KMS-11 (cell line): ENCODE measurements around the gene IL21.
"Not testable (repeated sequence)": the region's sequence is repeated elsewhere in the genome, so short reads cannot be mapped to it uniquely, and the experiment has no call there.

Experiments used
- H2AFZ ChIP-seq: fragments of 200-600 bp; sonication (generic); 2 replicates; pipeline ENCODE4 v1.6.1; 2016; ENCODE audit warnings: antibody characterized with exemption, mixed run types, low read depth
- H3K27ac ChIP-seq: fragments of 200-600 bp; sonication (generic); 2 replicates; pipeline ENCODE4 v1.6.1; 2016; ENCODE audit warnings: mild to moderate bottlenecking, mixed run types
- H3K27me3 ChIP-seq: fragments of 200-600 bp; sonication (generic); 2 replicates; pipeline ENCODE4 v1.6.1; 2017; ENCODE audit warnings: mild to moderate bottlenecking, low read depth, mixed run types, moderate library complexity; ENCODE audit not compliant: insufficient read depth
- H3K36me3 ChIP-seq: fragments of 200-600 bp; sonication (generic); 2 replicates; pipeline ENCODE4 v1.6.1; 2017; ENCODE audit warnings: mild to moderate bottlenecking, mixed run types; ENCODE audit not compliant: insufficient read depth
- H3K4me1 ChIP-seq: fragments of 200-600 bp; sonication (generic); 2 replicates; pipeline ENCODE4 v1.6.1; 2016; ENCODE audit warnings: mild to moderate bottlenecking, low read depth, mixed run types; ENCODE audit not compliant: poor library complexity, severe bottlenecking
- H3K4me2 ChIP-seq: fragments of 200-600 bp; sonication (generic); 2 replicates; pipeline ENCODE4 v1.7.0; 2016; ENCODE audit warnings: mild to moderate bottlenecking, mixed run types
- H3K4me3 ChIP-seq: fragments of 200-600 bp; sonication (generic); IDR thresholded peaks from 2 replicates; pipeline ENCODE4 v1.6.1; 2017; ENCODE audit warnings: low read depth, low read length, mixed read lengths; ENCODE audit not compliant: insufficient read depth
- H3K79me2 ChIP-seq: fragments of 200-600 bp; sonication (generic); 2 replicates; pipeline ENCODE4 v1.6.1; 2016; ENCODE audit warnings: low read depth, mixed run types; ENCODE audit not compliant: insufficient read depth
- H3K9ac ChIP-seq: fragments of 200-600 bp; sonication (generic); 2 replicates; pipeline ENCODE4 v1.6.1; 2016; ENCODE audit warnings: mild to moderate bottlenecking, mixed run types
- H4K20me1 ChIP-seq: fragments of 200-600 bp; sonication (generic); 2 replicates; pipeline ENCODE4 v1.6.1; 2016; ENCODE audit warnings: mild to moderate bottlenecking, mixed run types; ENCODE audit not compliant: insufficient read depth
- TF ChIP-seq, protein P1 (sequence below): fragments of 200-600 bp; sonication (generic); conservative IDR thresholded peaks from 2 replicates; pipeline ENCODE4 v1.6.1; 2017; ENCODE audit warnings: low read depth, mild to moderate bottlenecking, antibody characterized with exemption, low read length, moderate library complexity, mixed read lengths

Gene IL21

DNA sequence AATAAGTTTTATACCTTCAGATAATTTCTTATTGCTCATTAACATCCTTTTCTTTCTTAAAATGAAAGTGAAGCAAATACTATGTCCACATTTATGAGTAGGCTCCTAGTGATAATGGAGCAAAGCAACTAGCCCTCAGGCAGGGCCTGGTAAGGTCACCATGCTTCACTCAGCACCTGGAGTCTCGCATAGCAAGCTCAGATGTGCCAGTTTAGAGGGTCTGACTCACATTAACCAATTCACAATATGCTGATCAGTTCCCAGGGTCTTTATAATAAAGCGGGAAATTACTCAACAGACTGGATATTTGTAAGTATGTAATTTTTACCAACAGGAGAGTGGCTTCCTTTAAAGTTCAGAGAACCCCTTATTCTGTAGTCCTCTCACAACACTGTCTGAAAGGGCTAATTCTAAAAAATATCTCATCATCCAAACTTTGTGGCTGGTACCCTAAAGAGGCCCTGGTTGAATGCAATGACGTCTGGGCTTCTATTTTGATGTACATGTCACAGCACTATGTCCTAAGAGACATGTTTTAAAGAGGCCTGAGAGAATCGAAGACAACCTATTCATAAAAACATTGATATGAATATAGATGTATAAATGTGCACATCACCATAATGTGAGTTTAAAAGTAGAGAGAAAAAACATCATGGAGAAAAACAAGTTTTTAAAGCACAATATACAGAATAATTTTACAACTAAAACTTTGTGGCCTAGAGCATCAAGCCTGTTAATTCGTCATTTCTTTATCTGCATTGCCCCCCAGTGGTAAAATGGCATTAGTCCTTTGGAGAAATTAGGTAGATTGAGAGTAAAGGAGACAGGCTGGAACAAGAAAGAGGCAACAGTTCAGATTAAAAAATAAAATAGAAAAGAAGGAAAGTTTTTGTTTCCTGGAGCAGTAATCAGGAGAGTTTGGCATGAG is 44.3 kb downstream of the IL21 start:
- TF ChIP-seq, protein P1, sequence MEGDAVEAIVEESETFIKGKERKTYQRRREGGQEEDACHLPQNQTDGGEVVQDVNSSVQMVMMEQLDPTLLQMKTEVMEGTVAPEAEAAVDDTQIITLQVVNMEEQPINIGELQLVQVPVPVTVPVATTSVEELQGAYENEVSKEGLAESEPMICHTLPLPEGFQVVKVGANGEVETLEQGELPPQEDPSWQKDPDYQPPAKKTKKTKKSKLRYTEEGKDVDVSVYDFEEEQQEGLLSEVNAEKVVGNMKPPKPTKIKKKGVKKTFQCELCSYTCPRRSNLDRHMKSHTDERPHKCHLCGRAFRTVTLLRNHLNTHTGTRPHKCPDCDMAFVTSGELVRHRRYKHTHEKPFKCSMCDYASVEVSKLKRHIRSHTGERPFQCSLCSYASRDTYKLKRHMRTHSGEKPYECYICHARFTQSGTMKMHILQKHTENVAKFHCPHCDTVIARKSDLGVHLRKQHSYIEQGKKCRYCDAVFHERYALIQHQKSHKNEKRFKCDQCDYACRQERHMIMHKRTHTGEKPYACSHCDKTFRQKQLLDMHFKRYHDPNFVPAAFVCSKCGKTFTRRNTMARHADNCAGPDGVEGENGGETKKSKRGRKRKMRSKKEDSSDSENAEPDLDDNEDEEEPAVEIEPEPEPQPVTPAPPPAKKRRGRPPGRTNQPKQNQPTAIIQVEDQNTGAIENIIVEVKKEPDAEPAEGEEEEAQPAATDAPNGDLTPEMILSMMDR = peak; percentile 87
- 0 out of 2 replicates have a peak overlapping the region, but pooled peaks have one; percentile 82 for H3K4me2 ChIP-seq
- H3K36me3 ChIP-seq = no peaks in the 10 kb centered on the region
- H4K20me1 ChIP-seq = no peaks in the 10 kb centered on the region
- no peak overlapping the region for H3K27ac ChIP-seq
- H2AFZ ChIP-seq = no peak overlapping the region
- no peaks in the 10 kb centered on the region for H3K27me3 ChIP-seq
- H3K9ac ChIP-seq = no peak overlapping the region
- H3K4me1 ChIP-seq = peaks cover 29% of the 10 kb centered on the region
- H3K4me3 ChIP-seq = no peak overlapping the region
- no peaks in the 10 kb centered on the region for H3K79me2 ChIP-seq

DNA sequence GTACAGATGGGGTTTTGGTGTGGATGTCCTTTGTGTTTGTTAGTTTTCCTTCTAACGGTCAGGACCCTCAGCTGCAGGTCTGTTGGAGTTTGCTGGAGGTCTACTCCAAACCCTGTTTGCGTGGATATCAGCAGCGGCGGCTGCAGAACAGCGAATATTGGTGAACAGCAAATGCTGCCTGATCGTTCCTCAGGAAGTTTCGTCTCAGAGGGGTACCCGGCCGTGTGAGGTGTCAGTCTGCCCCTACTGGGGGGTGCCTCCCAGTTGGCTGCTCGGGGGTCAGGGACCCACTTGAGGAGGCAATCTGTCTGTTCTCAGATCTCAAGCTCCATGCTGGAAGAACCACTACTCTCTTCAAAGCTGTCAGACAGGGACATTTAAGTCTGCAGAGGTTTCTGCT is 46.5 kb downstream of the IL21 start:
- not testable (repeated sequence) for H2AFZ ChIP-seq, H3K9ac ChIP-seq, H3K27ac ChIP-seq, H3K36me3 ChIP-seq, H3K79me2 ChIP-seq, H3K4me3 ChIP-seq, H4K20me1 ChIP-seq, H3K27me3 ChIP-seq, H3K4me2 ChIP-seq
- peaks cover 16% of the 10 kb centered on the region for H3K4me1 ChIP-seq

DNA sequence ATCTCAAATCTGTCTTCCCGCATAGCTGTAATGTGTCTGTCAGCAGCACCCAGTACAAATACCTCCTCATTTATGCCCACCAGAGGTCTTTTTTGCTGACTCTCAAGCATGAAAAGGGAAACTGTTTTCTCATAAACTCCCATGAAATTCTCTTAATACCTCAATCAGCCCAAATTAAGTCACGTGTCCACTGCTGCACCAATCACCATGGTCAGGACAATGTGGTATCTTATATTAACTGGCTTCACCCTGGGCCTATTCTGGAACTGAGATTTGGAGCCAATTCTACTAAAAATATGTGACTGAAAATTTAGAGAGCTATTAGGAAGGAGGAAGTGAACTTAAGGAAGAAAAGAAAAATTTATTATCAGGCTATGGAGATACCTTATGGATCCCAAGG is 58.4 kb downstream of the IL21 start:
- no peaks in the 10 kb centered on the region for H3K4me1 ChIP-seq
- H3K27ac ChIP-seq = no peak overlapping the region
- no peak overlapping the region for H3K4me3 ChIP-seq
- no peaks in the 10 kb centered on the region for H3K36me3 ChIP-seq
- H3K79me2 ChIP-seq = no peaks in the 10 kb centered on the region
- no peak overlapping the region for H3K9ac ChIP-seq
- no peak overlapping the region for H2AFZ ChIP-seq
- no peaks in the 10 kb centered on the region for H4K20me1 ChIP-seq
- no peak overlapping the region for H3K4me2 ChIP-seq
- TF ChIP-seq, protein P1 = no peak
- H3K27me3 ChIP-seq = no peaks in the 10 kb centered on the region
